Left cardiac atrium (tissue), 4 donors: ENCODE measurements around the gene ATG14. TPM values are rescaled to one million over a fixed set of nuclear protein-coding genes. Genes with fewer than 3 reads are reported as not detected.
"Not testable (repeated sequence)": the region's sequence is repeated elsewhere in the genome, so short reads cannot be mapped to it uniquely, and the experiment has no call there.

Source experiments
- ATAC-seq, 2 donors: fragments of 200-7000 bp; cut with Tn5 transposase; one replicate each; pipeline ENCODE4 v1.9.1; 2020; ENCODE audit warnings: mild to moderate bottlenecking in 2 of 2, moderate library complexity in 2 of 2
- DNase-seq: peaks from one replicate; pipeline ENCODE4 v3.0.0-alpha.2; 2020
- intact Hi-C, 2 donors: fragments of 100-400 bp; cut with DNase I; formaldehyde crosslinking; loops; one replicate each; pipeline versions ENCODE4 v1.14.1 to v1.15.1; 2022 to 2023
- total RNA-seq, 2 donors: library from RNA; stranded (reverse); fragmentation: NEBNext Ultra II Directional; extraction: Animal tissue kit (Norgen Biotek cat#: 25700); gene quantifications; one replicate each; pipeline ENCODE4 v1.2.1, GENCODE V29; 2021
- donor health status: DM: no; HTN: yes; CAD: no.
- donor health status: DM: no; HTN: yes; CAD: no; lungs with severe emphysema.
- donor health status: DM: yes; HTN: yes; CAD: no.
- donor health status: Dilated cardiomyopathy.

The ATG14 gene
- total RNA-seq, 2 donors from 2014 or later = 6.8 to 8.5 TPM

DNA sequence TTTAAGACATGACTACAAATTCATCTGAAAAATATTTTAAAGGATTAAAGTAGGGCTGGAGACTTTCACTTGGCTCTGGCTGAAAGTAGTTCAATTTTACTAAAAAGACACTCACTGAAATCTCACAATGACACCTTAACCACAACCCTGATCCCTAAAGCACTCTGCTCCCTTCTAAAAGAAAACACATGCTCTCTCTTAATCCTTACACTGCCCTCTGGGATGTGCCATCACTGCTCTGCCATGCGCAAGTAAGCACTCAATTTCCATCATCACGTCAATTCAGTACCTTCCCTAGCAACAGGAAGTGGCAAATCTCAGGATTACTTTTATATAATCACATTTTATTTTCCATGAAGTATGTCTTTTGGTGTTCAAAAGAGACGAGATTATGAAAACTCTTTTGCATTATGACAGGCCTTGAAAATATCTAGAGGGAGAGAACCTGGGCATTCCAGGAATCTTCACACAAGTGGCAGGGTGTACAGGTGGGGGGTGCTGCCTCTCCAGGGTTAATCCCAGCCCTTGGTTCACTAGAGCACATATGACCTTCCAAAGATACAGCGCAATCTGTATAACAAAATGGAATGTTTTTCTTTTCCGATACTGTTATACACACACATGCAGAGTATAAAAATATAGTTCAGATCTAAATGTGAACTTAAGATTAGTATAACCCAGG, 7.3 kb downstream of the ATG14 start:
- DNase-seq (no peak), ATAC-seq (no peak)
- intact Hi-C loops = no loop called here

- ATAC-seq (no peak), DNase-seq (no peak)
- intact Hi-C loops = no loop called here
Measured at GRCh38 chr14:55401751-55402150, 9.9 kb downstream of the ATG14 start.

DNA sequence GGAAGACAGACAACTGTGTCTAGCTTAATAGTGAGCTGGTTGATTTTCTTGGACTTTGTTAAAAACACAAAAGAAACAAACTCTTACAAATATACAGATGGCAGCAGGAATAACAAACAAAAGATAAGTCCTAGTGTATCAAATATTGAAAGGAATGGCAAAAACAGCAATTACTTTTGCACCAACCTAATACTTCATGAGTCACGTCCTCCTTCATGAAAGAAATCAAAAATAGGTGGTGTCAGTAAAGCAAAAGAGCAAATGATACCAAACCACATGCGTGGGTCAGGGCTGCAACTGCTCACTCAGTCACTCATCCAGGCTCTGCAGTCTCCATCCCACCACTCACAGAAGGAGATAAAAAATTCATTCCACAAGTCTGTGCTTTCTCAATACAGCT, 11.8 kb downstream of the ATG14 start:
- intact Hi-C loops = no loop called here
- no peak for DNase-seq
- ATAC-seq = no peak

- DNase-seq (no peak), ATAC-seq (no peak)
- intact Hi-C loops = no loop called here
Measured at GRCh38 chr14:55399183-55399582, 12.4 kb downstream of the ATG14 start.

DNA sequence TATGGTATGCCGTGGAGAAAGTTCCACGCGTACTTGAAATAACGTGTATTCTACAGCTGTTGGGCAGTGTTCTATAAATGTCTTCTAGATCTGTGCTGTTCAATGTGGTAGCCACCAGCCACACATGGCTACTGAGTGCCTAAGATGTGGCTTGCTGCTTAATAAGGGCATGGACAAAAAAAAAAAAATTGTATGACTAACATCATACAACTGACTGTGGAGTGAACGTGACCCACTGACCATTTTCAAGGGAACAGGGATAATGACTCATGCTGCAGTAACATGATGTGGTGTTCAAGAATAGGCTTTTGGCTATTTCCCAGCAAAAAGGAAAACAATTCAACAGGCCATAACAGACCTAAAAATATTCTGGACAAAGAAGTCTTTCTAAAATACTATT, 13.0 kb downstream of the ATG14 start:
- ATAC-seq (peak; percentile 78 to 96), DNase-seq (no peak)
- intact Hi-C loops = no loop called here

GRCh38 chr14:55389330-55389729, 22.3 kb downstream of the ATG14 start:
- ATAC-seq (no peak), DNase-seq (no peak)
- intact Hi-C loops = no loop called here

GRCh38 chr14:55388160-55388559, 23.5 kb downstream of the ATG14 start:
- DNase-seq (no peak), ATAC-seq (no peak)

DNA sequence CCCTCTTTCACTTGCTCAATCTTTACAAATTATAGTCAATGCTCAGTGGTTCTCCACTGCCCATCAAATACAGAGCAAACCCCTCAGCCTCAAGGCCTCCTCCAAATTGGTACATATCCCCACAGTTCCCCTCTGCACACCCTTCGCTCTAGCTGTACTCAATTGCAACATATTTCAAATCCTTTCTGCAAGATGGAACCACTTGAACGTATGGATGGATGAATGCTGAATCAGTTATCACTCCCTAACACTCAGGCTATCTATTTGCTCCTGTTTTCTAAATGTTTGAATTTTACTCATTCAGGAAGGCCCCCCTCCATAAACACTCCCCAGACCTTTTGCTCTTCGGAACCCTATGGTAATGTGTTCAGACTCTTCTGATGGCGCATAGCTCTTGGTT, 24.5 kb downstream of the ATG14 start:
- intact Hi-C loops = no loop called here
- DNase-seq = no peak
- no peak for ATAC-seq

More at GRCh38 chr14:55388160-55388559, 23.5 kb downstream of the ATG14 start:
- intact Hi-C loops = no loop called here

GRCh38 chr14:55386037-55386808, 25.4 kb downstream of the ATG14 start:
- intact Hi-C loops = no loop called here
- ATAC-seq (no peak), DNase-seq (no peak)

DNA sequence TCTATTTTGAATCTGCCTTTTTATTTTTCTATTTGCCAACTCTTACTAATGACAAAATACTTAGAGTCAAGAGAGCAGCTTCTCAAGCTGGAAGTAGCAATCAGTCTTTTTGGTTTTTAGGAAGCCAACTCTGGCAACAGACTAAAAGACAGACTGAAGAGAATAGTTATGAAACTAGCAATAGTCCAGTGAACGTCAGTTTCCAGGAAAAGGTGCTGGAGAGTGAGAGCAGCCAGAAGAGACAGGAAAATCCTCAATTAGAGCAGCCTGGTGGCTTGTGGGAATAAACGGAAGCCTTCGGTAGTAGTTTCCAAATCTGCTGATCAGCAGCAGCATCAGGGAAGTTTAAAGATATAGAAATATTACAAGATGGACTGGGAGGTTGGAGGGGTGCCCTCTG, 27.1 kb downstream of the ATG14 start:
- ATAC-seq (peak in 1 of 2 donors; percentile 42), DNase-seq (no peak)
- intact Hi-C loops = no loop called here

DNA sequence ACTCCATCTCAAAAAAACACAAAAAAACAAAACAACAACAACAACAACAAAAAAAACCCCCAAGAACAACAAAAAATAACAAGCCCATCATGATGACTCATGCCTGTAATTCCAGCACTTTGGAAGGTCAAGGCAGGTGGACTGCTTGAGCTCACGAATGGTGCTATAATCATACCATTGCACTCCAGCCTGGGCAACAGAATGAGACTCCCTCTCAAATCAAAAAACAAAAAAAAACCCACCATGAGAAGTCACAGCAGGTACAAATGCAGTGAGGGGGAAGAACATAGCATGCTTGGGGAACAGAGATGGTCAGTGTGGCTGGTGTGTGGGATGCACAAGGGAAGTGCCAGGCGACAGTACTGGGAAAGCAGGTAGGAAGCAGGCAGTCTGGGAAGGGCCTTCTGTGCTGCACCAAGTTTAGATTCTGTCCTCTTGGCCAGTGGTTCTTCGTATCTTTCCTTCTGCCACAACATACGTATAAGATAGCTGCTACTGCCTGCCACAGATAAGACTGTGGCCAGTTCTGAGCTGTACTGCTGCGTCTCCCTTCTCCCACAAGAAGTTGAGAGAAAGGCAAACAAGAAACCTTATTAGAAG, 28.0 kb downstream of the ATG14 start:
- intact Hi-C loops = no loop called here

GRCh38 chr14:55383056-55383466, 28.6 kb downstream of the ATG14 start:
- ATAC-seq = peak; percentile 50 to 66

More for the DNA sequence above, 28.0 kb downstream of the ATG14 start:
- DNase-seq (no peak), ATAC-seq (peak; percentile 42 to 74)

GRCh38 chr14:55382483-55382882, 29.1 kb downstream of the ATG14 start:
- intact Hi-C loops = no loop called here
- DNase-seq (no peak), ATAC-seq (no peak)

More at GRCh38 chr14:55383056-55383466, 28.6 kb downstream of the ATG14 start:
- DNase-seq, intact Hi-C loops: not testable (repeated sequence)

DNA sequence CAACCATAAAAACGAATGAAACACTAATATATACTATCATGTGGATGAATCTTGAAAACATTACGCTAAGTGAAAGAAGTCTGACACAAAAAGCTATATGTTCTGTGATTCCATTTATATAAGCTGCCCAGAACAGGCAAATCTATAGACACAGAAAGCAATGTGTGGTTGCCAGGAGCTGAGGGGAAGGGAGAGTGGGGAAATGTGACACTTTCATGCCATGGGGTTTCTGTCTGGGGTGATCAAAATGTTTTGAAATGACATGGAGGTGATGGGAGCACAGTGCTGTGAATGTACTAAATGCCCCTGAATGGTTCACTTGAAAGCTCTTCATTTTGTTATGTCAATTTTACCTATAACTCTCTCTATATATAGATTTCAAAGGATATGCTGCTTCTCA, 30.1 kb downstream of the ATG14 start:
- intact Hi-C loops = no loop called here
- no peak for DNase-seq
- no peak for ATAC-seq

GRCh38 chr14:55381040-55381439, 30.6 kb downstream of the ATG14 start:
- DNase-seq (no peak), ATAC-seq (no peak)
- intact Hi-C loops = no loop called here

DNA sequence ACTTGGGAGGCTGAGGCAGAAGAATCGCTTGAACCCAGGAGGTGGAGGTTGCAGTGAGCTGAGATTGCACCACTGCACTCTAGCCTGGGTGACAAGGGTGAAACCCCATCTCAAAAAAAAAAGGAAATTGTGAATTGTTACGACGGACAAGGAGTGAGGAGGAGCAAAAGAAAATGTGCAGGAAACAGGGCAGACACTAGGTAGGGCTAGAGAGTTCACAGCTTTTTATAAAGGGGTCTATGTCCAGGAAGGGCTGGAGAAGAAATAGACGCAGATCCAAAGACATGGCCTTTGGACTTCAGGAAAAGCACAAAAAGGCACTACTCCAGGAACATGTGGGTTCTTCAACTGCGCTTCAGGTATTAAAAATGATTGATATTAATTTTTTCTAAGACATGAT, 34.4 kb downstream of the ATG14 start:
- intact Hi-C loops = no loop called here
- ATAC-seq (no peak), DNase-seq (no peak)

GRCh38 chr14:55374771-55375170, 36.9 kb downstream of the ATG14 start:
- DNase-seq = no peak
- intact Hi-C loops = no loop called here
- ATAC-seq = no peak

GRCh38 chr14:55373784-55374705, 37.6 kb downstream of the ATG14 start:
- ATAC-seq = no peak
- DNase-seq = no peak
- intact Hi-C loops = no loop called here

DNA sequence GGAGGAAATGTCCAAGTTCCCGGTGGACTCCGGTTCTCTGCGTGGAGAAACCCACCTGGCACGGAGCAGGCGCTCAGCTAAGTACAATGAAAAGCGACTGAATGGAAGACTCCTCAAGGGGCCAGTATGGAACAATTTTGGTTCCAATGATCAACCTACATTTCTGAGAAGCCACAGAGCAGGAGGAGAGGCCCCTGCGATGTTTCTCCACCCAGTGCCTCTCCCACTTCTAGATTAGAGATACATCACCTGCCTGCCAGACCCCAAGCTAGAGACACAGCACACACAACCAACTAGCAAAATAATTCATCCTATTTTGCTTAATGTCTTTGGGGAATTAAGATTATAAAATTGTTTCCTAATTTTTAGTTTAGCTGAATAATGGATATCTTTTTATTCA, 38.8 kb downstream of the ATG14 start:
- DNase-seq (no peak), ATAC-seq (no peak)
- intact Hi-C loops = no loop called here
